ENCODE data around the gene SORCS1.

The SORCS1 gene

GRCh38 chr10:106955133-106955532 is 209.4 kb downstream of the SORCS1 start:
- ChIA-PET CTCF (interaction anchor here (1.1 to 1.5 kb wide), 2 partner anchors 12 to 27 kb away, joined by 3 read pairs; no protein-coding TSS in a partner anchor), POLR2A (no interaction called here)
- no peak for DNase-seq (ENCODE audit: extremely low spot score)
- no peak for TF ChIP-seq CTCF (IDR thresholded peaks at IDR 0.05; ENCODE audit: control extremely low read depth, extremely low read depth, low read depth, missing control alignments)

- no peak for TF ChIP-seq CTCF (IDR thresholded peaks at IDR 0.05; ENCODE audit: control extremely low read depth, extremely low read depth, low read depth, missing control alignments)
- ChIA-PET CTCF (interaction anchor here (1.4 kb wide), 1 partner anchor 29 kb away, joined by 3 read pairs; no protein-coding TSS in a partner anchor), POLR2A (no interaction called here)
- no peak for DNase-seq (ENCODE audit: extremely low spot score)
These were observed 212.5 kb downstream of the SORCS1 start for GRCh38 chr10:106952033-106952432.

GRCh38 chr10:106949680-106950478 is 214.6 kb downstream of the SORCS1 start:
- DNase-seq (ENCODE audit: extremely low spot score) = no peak
- no peak for TF ChIP-seq CTCF (IDR thresholded peaks at IDR 0.05; ENCODE audit: control extremely low read depth, extremely low read depth, low read depth, missing control alignments)
- POLR2A ChIA-PET = no interaction called here
- CTCF ChIA-PET = no interaction called here

GRCh38 chr10:106947643-106948042 is 216.9 kb downstream of the SORCS1 start:
- CTCF ChIA-PET = interaction anchor here (0.8 kb wide), 1 partner anchor 10 kb away, joined by 3 read pairs; no protein-coding TSS in a partner anchor
- no peak for DNase-seq (ENCODE audit: extremely low spot score)
- POLR2A ChIA-PET = no interaction called here
- no peak for TF ChIP-seq CTCF (IDR thresholded peaks at IDR 0.05; ENCODE audit: control extremely low read depth, extremely low read depth, low read depth, missing control alignments)

- no peak for DNase-seq (ENCODE audit: extremely low spot score)
These were observed 222.4 kb downstream of the SORCS1 start for GRCh38 chr10:106942035-106942662.

More at GRCh38 chr10:106942035-106942662, 222.4 kb downstream of the SORCS1 start:
- ChIA-PET CTCF (interaction anchor here (1.0 kb wide), 1 partner anchor 15 kb away, joined by 4 read pairs; no protein-coding TSS in a partner anchor), POLR2A (no interaction called here)
- no peak for TF ChIP-seq CTCF (IDR thresholded peaks at IDR 0.05; ENCODE audit: control extremely low read depth, extremely low read depth, low read depth, missing control alignments)
